ENCODE data around the gene SLC6A9.

SLC6A9 gene

GRCh38 chr1:44031252-44032169 lies at the start of gene SLC6A9:
SLC6A9 (minus strand) TSS chr1:44031462; CDS start chr1:44024277, 7,185 bp downstream.
- DNase-seq (ENCODE audit: low spot score): peak; percentile 55

- no peak for DNase-seq (ENCODE audit: low spot score)
These were observed 48.3 kb upstream of the SLC6A9 start for GRCh38 chr1:44079566-44079965.

GRCh38 chr1:44078104-44078503 lies 46.8 kb upstream of the SLC6A9 start:
- DNase-seq (ENCODE audit: low spot score): no peak

GRCh38 chr1:44077421-44077820 lies 46.2 kb upstream of the SLC6A9 start:
- no peak for DNase-seq (ENCODE audit: low spot score)

- DNase-seq (ENCODE audit: low spot score): no peak
These were observed 44.8 kb upstream of the SLC6A9 start for GRCh38 chr1:44076066-44076465.

- no peak for DNase-seq (ENCODE audit: low spot score)
These were observed 43.2 kb upstream of the SLC6A9 start for GRCh38 chr1:44074415-44074814.

GRCh38 chr1:44073528-44073927 lies 42.3 kb upstream of the SLC6A9 start:
- no peak for DNase-seq (ENCODE audit: low spot score)

- DNase-seq (ENCODE audit: low spot score): no peak
These were observed 41.6 kb upstream of the SLC6A9 start for GRCh38 chr1:44072821-44073220.

GRCh38 chr1:44072204-44072603 lies 40.9 kb upstream of the SLC6A9 start:
- DNase-seq (ENCODE audit: low spot score): no peak

GRCh38 chr1:44071461-44071860 lies 40.2 kb upstream of the SLC6A9 start:
- DNase-seq (ENCODE audit: low spot score): no peak

GRCh38 chr1:44068442-44068921 lies 37.2 kb upstream of the SLC6A9 start:
- DNase-seq (ENCODE audit: low spot score): no peak

- DNase-seq (ENCODE audit: low spot score): no peak
These were observed 36.3 kb upstream of the SLC6A9 start for GRCh38 chr1:44067266-44068250.

- DNase-seq (ENCODE audit: low spot score): no peak
These were observed 31.5 kb upstream of the SLC6A9 start for GRCh38 chr1:44062656-44063179.

GRCh38 chr1:44061857-44062256 lies 30.6 kb upstream of the SLC6A9 start:
- no peak for DNase-seq (ENCODE audit: low spot score)

GRCh38 chr1:44060830-44061267 lies 29.6 kb upstream of the SLC6A9 start:
- DNase-seq (ENCODE audit: low spot score): no peak

- no peak for DNase-seq (ENCODE audit: low spot score)
These were observed 28.5 kb upstream of the SLC6A9 start for GRCh38 chr1:44059664-44060355.

- DNase-seq (ENCODE audit: low spot score): no peak
These were observed 27.9 kb upstream of the SLC6A9 start for GRCh38 chr1:44059212-44059611.

- no peak for DNase-seq (ENCODE audit: low spot score)
These were observed 26.0 kb upstream of the SLC6A9 start for GRCh38 chr1:44057293-44057692.

GRCh38 chr1:44053394-44053793 lies 22.1 kb upstream of the SLC6A9 start:
- no peak for DNase-seq (ENCODE audit: low spot score)

GRCh38 chr1:44050261-44050660 lies 19.0 kb upstream of the SLC6A9 start:
- no peak for DNase-seq (ENCODE audit: low spot score)

- DNase-seq (ENCODE audit: low spot score): no peak
These were observed 18.6 kb upstream of the SLC6A9 start for GRCh38 chr1:44049839-44050238.

Data from cerebellar cortex (tissue), 1 donor.